ENCODE results near the gene CAMK1G. TPM values are rescaled to one million over a fixed set of nuclear protein-coding genes. Genes with fewer than 3 reads are reported as not detected.

Gene CAMK1G
- total RNA-seq, 1 donor from 2014 or later: 0.12 TPM

GRCh38 chr1:209657140-209657879, 73.8 kb downstream of the CAMK1G start:
- no peak for DNase-seq (ENCODE audit: extremely low read depth, low read depth, low spot score)

- DNase-seq (ENCODE audit: extremely low read depth, low read depth, low spot score): no peak
These were observed 74.4 kb downstream of the CAMK1G start for GRCh38 chr1:209657918-209658317.

- no peak for DNase-seq (ENCODE audit: extremely low read depth, low read depth, low spot score)
These were observed 76.4 kb downstream of the CAMK1G start for GRCh38 chr1:209659909-209660308.

GRCh38 chr1:209661071-209661470, 77.6 kb downstream of the CAMK1G start:
- DNase-seq (ENCODE audit: extremely low read depth, low read depth, low spot score): no peak

- DNase-seq (ENCODE audit: extremely low read depth, low read depth, low spot score): no peak
These were observed 79.4 kb downstream of the CAMK1G start for GRCh38 chr1:209662879-209663327.

Other genes starting within 250 kb of the CAMK1G start
- gene LAMB3, start 68.7 kb downstream of the CAMK1G start, total RNA-seq: 6.7 and 24.5 TPM in 2 replicates
- 1.7 and 6.4 TPM in 2 replicates for gene G0S2, start 91.7 kb downstream of the CAMK1G start, total RNA-seq
- gene HSD11B1, start 121.1 kb downstream of the CAMK1G start, total RNA-seq: not detected in 2 replicates
- not detected in 2 replicates for gene TRAF3IP3, start 172.3 kb downstream of the CAMK1G start, total RNA-seq
- 1.1 and 1.5 TPM in 2 replicates for gene C1orf74, start 200.8 kb downstream of the CAMK1G start, total RNA-seq
- gene IRF6, start 222.4 kb downstream of the CAMK1G start, total RNA-seq: 0.82 and 1.8 TPM in 2 replicates
- 7.0 and 9.1 TPM in 2 replicates for gene UTP25, start 244.3 kb downstream of the CAMK1G start, total RNA-seq